HEK293T (cell line): ENCODE results near the gene PILRA.

Source experiments
- CTBP1 ChIP-seq: fragments of 450-650 bp; IDR thresholded peaks from 2 replicates; pipeline ENCODE4 v1.6.1; 2016; ENCODE audit warnings: borderline replicate concordance
- FOXM1 ChIP-seq: fragments of 450-650 bp; IDR thresholded peaks from 2 replicates; pipeline ENCODE4 v1.6.1; 2017; ENCODE audit warnings: mild to moderate bottlenecking, borderline replicate concordance
- PKNOX1 ChIP-seq: fragments of 450-650 bp; IDR thresholded peaks from 2 replicates; pipeline ENCODE4 v1.6.1; 2016
- SP1 ChIP-seq: fragments of 450-650 bp; IDR thresholded peaks from 2 replicates; pipeline ENCODE4 v1.6.1; 2017

DNA sequence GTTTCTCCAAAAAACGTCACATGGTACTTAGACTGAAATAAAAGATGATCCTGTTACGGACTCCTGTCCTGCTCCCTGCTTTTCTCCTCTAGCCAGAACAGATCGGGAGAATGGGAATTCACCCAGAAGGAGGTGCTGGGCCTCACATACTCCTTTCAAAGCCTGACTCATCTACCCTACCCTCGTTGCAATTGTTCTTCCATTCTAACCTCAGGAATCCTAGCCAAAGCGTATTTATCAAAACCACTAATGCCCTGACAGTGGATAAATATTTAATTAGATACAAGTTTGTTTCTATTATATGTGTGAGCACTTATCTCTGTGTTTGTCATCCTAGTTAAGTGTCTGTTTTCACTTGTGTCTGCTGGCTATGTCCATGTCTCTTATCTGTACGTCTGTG lies 33.5 kb downstream of the PILRA start:
- TF ChIP-seq CTBP1 (no peak), FOXM1 (no peak), SP1 (no peak), PKNOX1 (no peak)
